Anterior cingulate cortex (tissue), 58 donors: ENCODE data around the gene KATNB1.

ENCODE experiments used
- DNase-seq, 58 donors: peaks; one replicate each; lab custom pipeline; 2025; lab: John Stamatoyannopoulos, UW

Gene KATNB1

GRCh38 chr16:57735755-57736418, at the start of gene KATNB1:
Gene KATNB1, plus strand, starts transcription at chr16:57735770. Its CDS starts 1,474 bp downstream, at chr16:57737244.
- peak in 1 of 58 donors; percentile 27 for DNase-seq

DNA sequence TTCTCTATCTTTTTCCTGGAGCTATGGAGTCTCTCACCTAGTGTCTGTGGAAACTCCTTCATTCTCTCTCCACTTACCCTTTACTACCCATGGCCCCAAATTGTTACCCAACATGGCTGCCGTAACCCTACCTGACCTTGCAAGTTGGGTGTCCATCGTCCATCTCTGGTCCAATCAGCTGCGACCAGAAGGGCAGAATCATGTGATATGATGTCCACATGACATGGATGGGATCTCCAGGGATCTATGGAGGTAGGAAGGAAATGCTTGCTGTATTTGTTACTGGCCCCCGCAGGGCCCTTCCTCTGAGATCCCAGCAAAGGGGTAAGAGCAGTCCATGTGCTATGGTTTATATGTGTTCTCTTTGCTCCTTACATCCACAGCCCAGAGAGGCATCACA, 49.0 kb upstream of the KATNB1 start:
- no peak for DNase-seq

GRCh38 chr16:57687363-57687929, 48.1 kb upstream of the KATNB1 start:
- no peak for DNase-seq

- DNase-seq, result no peak
Measured at GRCh38 chr16:57688487-57688986, 47.0 kb upstream of the KATNB1 start.

GRCh38 chr16:57688987-57689761, 46.4 kb upstream of the KATNB1 start:
- no peak for DNase-seq

GRCh38 chr16:57689762-57690558, 45.6 kb upstream of the KATNB1 start:
- no peak for DNase-seq

DNA sequence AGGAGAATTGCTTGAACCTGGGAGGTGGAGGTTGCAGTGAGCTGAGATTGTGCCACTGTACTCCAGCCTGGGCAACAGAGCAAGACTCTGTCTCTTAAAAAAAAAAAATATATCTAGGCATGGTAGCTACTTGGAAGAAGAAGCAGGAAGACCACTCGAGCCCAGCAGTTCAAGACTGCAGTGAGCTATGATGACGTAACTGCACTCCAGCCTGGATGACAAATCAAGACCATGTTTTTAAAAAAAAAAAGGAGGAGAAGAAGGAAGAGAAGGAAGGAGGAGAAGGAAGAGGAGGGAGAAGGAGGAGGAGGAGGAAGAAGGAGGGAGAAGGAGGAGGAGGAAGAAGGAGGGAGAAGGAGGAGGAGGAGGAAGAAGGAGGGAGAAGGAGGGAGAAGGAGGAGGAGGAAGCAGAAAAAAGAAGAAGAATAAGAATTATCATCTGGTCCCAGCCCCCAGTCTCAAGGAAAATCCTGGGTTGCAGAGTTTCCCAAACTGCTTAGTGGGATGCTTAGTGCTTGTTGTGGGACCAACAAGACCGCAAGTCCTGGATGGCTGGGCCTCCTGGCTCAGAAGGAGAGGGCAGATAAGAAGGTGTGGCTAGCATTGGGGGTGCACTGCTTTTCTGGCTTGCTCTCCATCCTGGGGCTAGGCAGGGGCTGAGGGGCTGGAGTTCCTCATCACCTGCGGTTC, 44.6 kb upstream of the KATNB1 start:
- no peak for DNase-seq

DNA sequence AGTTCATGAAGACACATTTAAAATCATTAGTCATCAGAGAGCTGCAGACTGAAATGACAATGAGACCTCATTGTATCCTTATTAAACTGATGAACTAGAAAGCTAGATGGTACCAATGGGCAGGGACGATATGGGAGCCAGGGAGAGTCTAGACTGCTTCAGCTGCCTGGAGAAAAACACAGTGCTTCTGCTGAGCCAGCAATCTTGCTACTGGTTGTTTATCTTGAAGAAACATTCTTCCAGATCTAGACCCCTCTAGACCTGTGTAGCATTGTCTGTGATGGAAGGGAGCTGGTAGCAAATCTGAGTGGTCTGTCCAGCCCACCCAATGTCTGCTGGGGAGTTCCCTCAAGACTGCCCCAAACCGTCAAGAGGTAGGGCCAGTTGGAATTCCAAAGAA, 42.9 kb upstream of the KATNB1 start:
- no peak for DNase-seq

- DNase-seq, result no peak
Measured at GRCh38 chr16:57693550-57693949, 42.0 kb upstream of the KATNB1 start.

DNA sequence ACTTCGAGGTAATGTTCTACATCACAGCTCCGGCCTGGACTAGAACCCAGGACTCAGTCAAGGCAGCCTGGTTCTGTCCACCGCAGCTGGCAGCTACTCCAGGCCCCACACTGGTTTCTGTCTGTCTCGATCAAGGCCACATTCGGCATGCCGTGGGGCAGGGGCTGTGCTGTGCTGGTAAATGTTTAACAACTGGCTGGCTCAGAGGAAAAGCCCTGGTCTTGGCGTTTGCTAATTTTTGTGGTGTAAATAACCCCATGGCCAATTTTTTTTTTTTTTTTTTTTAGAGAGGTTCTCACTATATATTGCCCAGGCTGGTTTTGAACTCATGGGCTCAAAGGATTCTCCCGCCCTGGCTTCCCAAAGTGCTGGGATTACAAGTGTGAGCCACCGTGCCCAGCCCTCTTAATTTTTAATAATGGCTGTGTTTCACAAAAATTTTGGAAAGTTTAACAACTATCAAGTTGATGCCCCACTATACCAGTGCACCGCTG, 41.3 kb upstream of the KATNB1 start:
- no peak for DNase-seq

DNA sequence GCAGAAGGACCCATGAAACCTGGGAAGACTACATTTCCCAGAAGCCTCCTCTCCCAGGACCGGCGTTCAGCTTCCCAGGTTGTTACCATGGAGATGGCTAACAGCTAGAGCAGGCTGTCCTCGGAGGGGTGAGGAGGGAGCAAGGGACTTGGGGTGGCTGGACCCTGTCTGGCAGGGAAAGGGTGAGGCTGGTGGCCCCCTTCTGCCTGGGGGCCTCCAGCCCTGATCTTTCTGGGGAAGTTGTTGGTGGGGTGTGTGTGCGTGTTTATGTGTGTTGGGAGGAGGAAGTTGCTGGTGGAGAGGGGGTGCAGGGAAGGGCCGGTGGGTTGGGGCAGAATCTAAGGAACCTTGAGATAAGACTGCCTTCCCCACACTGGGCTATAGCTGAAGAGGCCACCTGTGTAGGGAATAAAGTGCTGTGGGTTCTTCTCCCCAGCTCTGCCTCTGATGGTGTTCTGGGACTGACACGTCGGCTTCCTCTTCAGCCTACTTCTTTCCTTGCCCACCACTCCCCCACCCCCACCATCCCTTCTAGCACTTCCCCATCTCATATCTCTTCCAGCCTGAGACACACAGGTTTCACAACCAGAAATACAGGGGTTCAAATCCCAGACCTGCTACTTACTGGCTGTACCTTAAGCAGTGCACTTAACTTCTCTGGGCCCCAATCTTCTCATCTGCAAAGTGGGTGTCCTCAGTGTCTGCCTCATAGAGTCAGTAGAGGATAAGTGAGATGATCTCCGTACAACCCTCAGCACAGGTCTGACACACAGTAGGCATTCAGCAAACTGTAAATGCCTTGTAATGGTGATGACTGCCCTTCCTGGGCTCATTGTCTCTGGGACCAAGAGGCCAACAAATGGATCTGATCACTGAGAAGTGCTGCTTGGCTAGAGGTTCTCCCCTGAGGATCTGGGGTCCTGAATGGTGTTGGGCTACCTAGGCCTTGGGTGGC, 40.6 kb upstream of the KATNB1 start, which contains the start of gene DRC7:
Gene DRC7, plus strand, starts transcription at position 82 of the 955 bp plus-strand sequence. CDS start 3,144 bp downstream, outside the sequence.
- peak in 49 of 58 donors; percentile 2 to 75 (median 34) for DNase-seq

DNA sequence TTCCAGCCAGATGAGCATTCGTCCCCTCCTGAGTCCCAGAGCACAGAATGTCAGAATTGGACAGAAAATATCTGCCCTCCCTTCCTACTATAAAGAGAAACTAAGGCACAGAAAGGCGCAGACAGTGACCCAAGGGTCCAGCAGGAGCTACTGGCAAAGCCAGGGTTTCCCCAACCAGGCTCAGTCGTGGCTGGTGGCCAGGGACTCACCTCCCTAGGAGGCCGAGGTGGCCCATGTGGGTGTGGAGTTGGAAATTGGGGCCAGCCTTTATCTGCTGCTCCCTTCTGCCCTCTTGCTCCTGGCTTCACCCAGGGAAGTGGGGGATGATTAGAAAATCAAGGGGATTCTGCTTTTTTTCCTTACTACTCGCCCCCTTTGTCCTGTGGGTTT, 39.9 kb upstream of the KATNB1 start:
- DNase-seq, result no peak

- DNase-seq, result no peak
Measured at GRCh38 chr16:57696240-57696639, 39.3 kb upstream of the KATNB1 start.

- no peak for DNase-seq
Measured at GRCh38 chr16:57697896-57698537, 37.6 kb upstream of the KATNB1 start.

DNA sequence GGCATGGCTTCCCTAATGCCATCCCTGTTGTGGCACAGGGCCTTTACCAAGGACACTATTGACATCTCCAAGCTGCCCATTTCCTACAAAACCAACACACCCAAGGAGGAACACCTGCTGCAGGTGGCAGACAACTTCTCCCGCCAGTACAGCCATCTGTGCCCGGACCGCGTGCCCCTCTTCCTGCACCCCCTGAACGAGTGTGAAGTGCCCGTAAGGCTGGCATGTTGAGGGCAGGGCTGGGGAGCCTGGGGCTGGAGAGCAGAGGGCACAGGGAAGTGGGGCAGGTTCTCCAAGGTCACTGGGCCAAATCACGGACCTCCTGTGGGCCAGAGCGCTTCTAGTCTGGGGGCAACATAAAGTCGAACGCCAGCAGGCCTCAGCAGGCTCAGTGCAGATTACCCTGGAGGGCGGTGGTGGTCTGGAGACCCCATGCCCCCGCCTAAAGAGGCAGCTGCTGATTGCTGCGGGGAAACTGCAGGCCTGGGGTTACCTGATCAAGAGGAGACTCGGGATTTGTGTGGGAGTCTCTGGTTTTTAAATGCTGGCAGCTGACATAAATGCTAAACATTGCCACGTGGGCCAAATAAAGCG, 36.7 kb upstream of the KATNB1 start:
- no peak for DNase-seq

DNA sequence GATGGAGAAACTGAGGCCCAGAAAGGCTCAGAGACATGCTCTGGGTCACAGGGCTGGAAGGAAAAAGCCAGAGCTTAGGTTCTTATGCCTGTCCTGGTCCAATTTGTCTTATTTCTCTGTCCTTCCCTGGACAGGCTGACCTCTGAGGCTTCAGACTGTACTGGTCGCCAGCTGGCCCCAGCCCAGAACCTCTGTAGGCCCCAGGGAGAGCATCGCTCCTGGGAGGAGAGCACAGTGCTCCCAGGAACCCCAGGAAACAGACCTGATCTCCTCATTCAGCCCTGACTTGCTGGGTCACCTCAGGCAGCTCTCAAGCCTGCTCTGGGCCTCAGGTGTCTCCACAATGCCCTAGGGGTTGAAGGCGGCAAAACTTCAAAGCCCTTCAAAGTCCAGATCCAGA, 36.1 kb upstream of the KATNB1 start:
- no peak for DNase-seq

DNA sequence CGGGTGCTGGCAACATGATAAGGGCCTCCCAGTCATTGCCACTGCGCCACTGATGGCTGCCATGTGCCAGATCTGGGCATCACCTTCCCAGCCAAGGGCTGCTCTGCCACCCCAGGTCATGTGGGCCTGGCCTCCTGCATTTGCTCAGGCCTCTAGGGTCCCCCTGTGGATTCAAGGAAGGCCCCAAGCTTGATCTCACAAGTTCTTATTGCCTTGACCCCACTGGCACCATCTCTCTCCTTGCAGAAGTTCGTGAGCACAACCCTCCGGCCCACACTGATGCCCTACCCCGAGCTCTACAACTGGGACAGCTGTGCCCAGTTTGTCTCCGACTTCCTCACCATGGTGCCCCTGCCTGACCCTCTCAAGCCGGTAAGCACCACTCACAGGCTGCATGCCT, 35.7 kb upstream of the KATNB1 start:
- DNase-seq, result no peak
